ENCODE measurements around the gene ADCY7. TPM values are rescaled to one million over a fixed set of nuclear protein-coding genes. Genes with fewer than 3 reads are reported as not detected.

ADCY7 gene
- total and polyA plus RNA-seq, 2 donors, result 23.1 to 30.9 TPM

- 92% methylated on average over 7 of the region's 7 CpGs for WGBS
- no peak for DNase-seq (ENCODE audit: low read depth in 6 of 9, low spot score in 9 of 9)
- no peak overlapping the region for H3K27ac ChIP-seq (ENCODE audit: low read depth in 1 of 2, low read length in 1 of 2)
- H3K9me3 ChIP-seq (ENCODE audit: control insufficient read depth in 2 of 2, insufficient read depth in 1 of 2, low read length in 1 of 2), result no peaks in the 10 kb centered on the region
- no peak overlapping the region for H3K4me3 ChIP-seq (ENCODE audit: low read length in 2 of 2)
- peaks cover 58 to 63% of the 10 kb centered on the region in 2 donors for H3K36me3 ChIP-seq (ENCODE audit: control insufficient read depth in 2 of 2, insufficient read depth in 2 of 2, low read length in 1 of 2)
- H3K4me1 ChIP-seq (ENCODE audit: control insufficient read depth in 2 of 2, insufficient read depth in 2 of 2, low read length in 2 of 2), result peaks cover 0 to 12% of the 10 kb centered on the region in 2 donors
- no peaks in the 10 kb centered on the region for H3K27me3 ChIP-seq (ENCODE audit: control insufficient read depth in 2 of 2, insufficient read depth in 1 of 2, low read length in 1 of 2)
Measured at GRCh38 chr16:50298075-50298460, 31.7 kb downstream of the ADCY7 start.

GRCh38 chr16:50298591-50299507, 32.5 kb downstream of the ADCY7 start:
- WGBS, result 97% methylated on average over 29 of the region's 29 CpGs
- peaks cover 0 to 12% of the 10 kb centered on the region in 2 donors for H3K4me1 ChIP-seq (ENCODE audit: control insufficient read depth in 2 of 2, insufficient read depth in 2 of 2, low read length in 2 of 2)
- no peaks in the 10 kb centered on the region for H3K9me3 ChIP-seq (ENCODE audit: control insufficient read depth in 2 of 2, insufficient read depth in 1 of 2, low read length in 1 of 2)
- no peak for DNase-seq (ENCODE audit: low read depth in 6 of 9, low spot score in 9 of 9)
- no peak overlapping the region for H3K27ac ChIP-seq (ENCODE audit: low read depth in 1 of 2, low read length in 1 of 2)
- no peaks in the 10 kb centered on the region for H3K27me3 ChIP-seq (ENCODE audit: control insufficient read depth in 2 of 2, insufficient read depth in 1 of 2, low read length in 1 of 2)
- peaks cover 55 to 57% of the 10 kb centered on the region in 2 donors for H3K36me3 ChIP-seq (ENCODE audit: control insufficient read depth in 2 of 2, insufficient read depth in 2 of 2, low read length in 1 of 2)
- no peak overlapping the region for H3K4me3 ChIP-seq (ENCODE audit: low read length in 2 of 2)

- Histone ChIP-seq H3K4me3 (ENCODE audit: low read length in 2 of 2) (no peak overlapping the region), H3K4me1 (ENCODE audit: control insufficient read depth in 2 of 2, insufficient read depth in 2 of 2, low read length in 2 of 2) (peaks cover 0 to 12% of the 10 kb centered on the region in 2 donors), H3K27ac (ENCODE audit: low read depth in 1 of 2, low read length in 1 of 2) (no peak overlapping the region), H3K36me3 (ENCODE audit: control insufficient read depth in 2 of 2, insufficient read depth in 2 of 2, low read length in 1 of 2) (peaks cover 51 to 57% of the 10 kb centered on the region in 2 donors), H3K9me3 (ENCODE audit: control insufficient read depth in 2 of 2, insufficient read depth in 1 of 2, low read length in 1 of 2) (no peaks in the 10 kb centered on the region), H3K27me3 (ENCODE audit: control insufficient read depth in 2 of 2, insufficient read depth in 1 of 2, low read length in 1 of 2) (no peaks in the 10 kb centered on the region)
- no peak for DNase-seq (ENCODE audit: low read depth in 6 of 9, low spot score in 9 of 9)
- WGBS, result 97% methylated on average over 12 of the region's 12 CpGs
Measured at GRCh38 chr16:50299508-50300105, 33.3 kb downstream of the ADCY7 start.

GRCh38 chr16:50300942-50301625, 34.7 kb downstream of the ADCY7 start:
- 98% methylated on average over 23 of the region's 23 CpGs for WGBS
- no peaks in the 10 kb centered on the region for H3K27me3 ChIP-seq (ENCODE audit: control insufficient read depth in 2 of 2, insufficient read depth in 1 of 2, low read length in 1 of 2)
- peaks cover 0 to 12% of the 10 kb centered on the region in 2 donors for H3K4me1 ChIP-seq (ENCODE audit: control insufficient read depth in 2 of 2, insufficient read depth in 2 of 2, low read length in 2 of 2)
- no peak for DNase-seq (ENCODE audit: low read depth in 6 of 9, low spot score in 9 of 9)
- peaks cover 50 to 56% of the 10 kb centered on the region in 2 donors for H3K36me3 ChIP-seq (ENCODE audit: control insufficient read depth in 2 of 2, insufficient read depth in 2 of 2, low read length in 1 of 2)
- no peak overlapping the region for H3K4me3 ChIP-seq (ENCODE audit: low read length in 2 of 2)
- H3K9me3 ChIP-seq (ENCODE audit: control insufficient read depth in 2 of 2, insufficient read depth in 1 of 2, low read length in 1 of 2), result no peaks in the 10 kb centered on the region
- H3K27ac ChIP-seq (ENCODE audit: low read depth in 1 of 2, low read length in 1 of 2), result no peak overlapping the region

GRCh38 chr16:50301626-50302471, 35.5 kb downstream of the ADCY7 start:
- Histone ChIP-seq H3K27me3 (ENCODE audit: control insufficient read depth in 2 of 2, insufficient read depth in 1 of 2, low read length in 1 of 2) (no peaks in the 10 kb centered on the region), H3K4me3 (ENCODE audit: low read length in 2 of 2) (no peak overlapping the region), H3K36me3 (ENCODE audit: control insufficient read depth in 2 of 2, insufficient read depth in 2 of 2, low read length in 1 of 2) (peaks cover 46 to 53% of the 10 kb centered on the region in 2 donors), H3K4me1 (ENCODE audit: control insufficient read depth in 2 of 2, insufficient read depth in 2 of 2, low read length in 2 of 2) (peaks cover 0 to 10% of the 10 kb centered on the region in 2 donors), H3K27ac (ENCODE audit: low read depth in 1 of 2, low read length in 1 of 2) (no peak overlapping the region), H3K9me3 (ENCODE audit: control insufficient read depth in 2 of 2, insufficient read depth in 1 of 2, low read length in 1 of 2) (no peaks in the 10 kb centered on the region)
- 95% methylated on average over 21 of the region's 21 CpGs for WGBS
- DNase-seq (ENCODE audit: low read depth in 6 of 9, low spot score in 9 of 9), result no peak

GRCh38 chr16:50302472-50303005, 36.2 kb downstream of the ADCY7 start:
- Histone ChIP-seq H3K27ac (ENCODE audit: low read depth in 1 of 2, low read length in 1 of 2) (no peak overlapping the region), H3K27me3 (ENCODE audit: control insufficient read depth in 2 of 2, insufficient read depth in 1 of 2, low read length in 1 of 2) (no peaks in the 10 kb centered on the region), H3K4me3 (ENCODE audit: low read length in 2 of 2) (no peak overlapping the region), H3K4me1 (ENCODE audit: control insufficient read depth in 2 of 2, insufficient read depth in 2 of 2, low read length in 2 of 2) (peaks cover 0 to 4% of the 10 kb centered on the region in 2 donors), H3K36me3 (ENCODE audit: control insufficient read depth in 2 of 2, insufficient read depth in 2 of 2, low read length in 1 of 2) (peaks cover 44 to 53% of the 10 kb centered on the region in 2 donors), H3K9me3 (ENCODE audit: control insufficient read depth in 2 of 2, insufficient read depth in 1 of 2, low read length in 1 of 2) (no peaks in the 10 kb centered on the region)
- WGBS, result 97% methylated on average over 15 of the region's 15 CpGs
- no peak for DNase-seq (ENCODE audit: low read depth in 6 of 9, low spot score in 9 of 9)

GRCh38 chr16:50303041-50303604, 36.8 kb downstream of the ADCY7 start:
- Histone ChIP-seq H3K4me3 (ENCODE audit: low read length in 2 of 2) (no peak overlapping the region), H3K36me3 (ENCODE audit: control insufficient read depth in 2 of 2, insufficient read depth in 2 of 2, low read length in 1 of 2) (peaks cover 44 to 53% of the 10 kb centered on the region in 2 donors), H3K9me3 (ENCODE audit: control insufficient read depth in 2 of 2, insufficient read depth in 1 of 2, low read length in 1 of 2) (no peaks in the 10 kb centered on the region), H3K4me1 (ENCODE audit: control insufficient read depth in 2 of 2, insufficient read depth in 2 of 2, low read length in 2 of 2) (no peaks in the 10 kb centered on the region), H3K27ac (ENCODE audit: low read depth in 1 of 2, low read length in 1 of 2) (no peak overlapping the region), H3K27me3 (ENCODE audit: control insufficient read depth in 2 of 2, insufficient read depth in 1 of 2, low read length in 1 of 2) (no peaks in the 10 kb centered on the region)
- no peak for DNase-seq (ENCODE audit: low read depth in 6 of 9, low spot score in 9 of 9)
- 96% methylated on average over 11 of the region's 11 CpGs for WGBS
